ENCODE results near the gene ZNF32. TPM values are rescaled to one million over a fixed set of nuclear protein-coding genes. Genes with fewer than 3 reads are reported as not detected.
A peak's percentile ranks its signal among the peaks of the same experiment; 100 is the strongest.

Gene ZNF32
- total RNA-seq, 2 donors from 2014 or later, result 15.7 to 17.7 TPM

DNA sequence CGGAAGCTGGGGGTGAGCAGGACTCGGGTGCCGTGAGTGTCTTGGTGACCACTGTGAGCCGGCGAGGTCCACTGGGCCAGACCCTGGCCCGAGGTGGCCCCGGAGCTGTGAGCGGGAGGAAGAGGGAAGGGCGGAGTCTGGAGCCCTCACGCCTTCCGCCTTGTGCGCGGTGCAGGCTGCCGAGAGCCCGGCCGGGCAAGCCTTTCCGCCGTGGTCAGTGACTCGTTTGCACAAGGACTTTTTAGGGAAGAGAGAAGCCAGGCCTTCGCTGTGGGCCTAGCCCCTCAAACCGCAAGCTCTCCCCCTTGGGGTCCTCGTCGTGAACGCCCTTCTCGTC, 40.9 kb upstream of the ZNF32 start:
- DNase-seq, result peak; percentile 72
- Histone ChIP-seq H3K36me3 (no peaks in the 10 kb centered on the region), H3K4me3 (peak overlapping the region; percentile 35), H3K9me3 (no peaks in the 10 kb centered on the region), H3K4me1 (no peaks in the 10 kb centered on the region), H3K27me3 (no peaks in the 10 kb centered on the region), H3K9ac (ENCODE audit: low read depth in 2 of 2, low read length in 2 of 2) (peak overlapping the region; percentile 27 to 76), H3K27ac (peak overlapping the region; percentile 5)
- intact Hi-C loops (cut with DNase I), result loop anchor here (5.0 kb wide), 1 partner anchor 698 kb away; the partner anchor contains the start of gene CXCL12
- no peak for TF ChIP-seq CTCF (IDR thresholded peaks at IDR 0.05)

- peak overlapping the region; percentile 27 to 76 for H3K9ac ChIP-seq (ENCODE audit: low read depth in 2 of 2, low read length in 2 of 2)
- no peak for DNase-seq
Observed at GRCh38 chr10:43689007-43689491, 40.4 kb upstream of the ZNF32 start.

DNA sequence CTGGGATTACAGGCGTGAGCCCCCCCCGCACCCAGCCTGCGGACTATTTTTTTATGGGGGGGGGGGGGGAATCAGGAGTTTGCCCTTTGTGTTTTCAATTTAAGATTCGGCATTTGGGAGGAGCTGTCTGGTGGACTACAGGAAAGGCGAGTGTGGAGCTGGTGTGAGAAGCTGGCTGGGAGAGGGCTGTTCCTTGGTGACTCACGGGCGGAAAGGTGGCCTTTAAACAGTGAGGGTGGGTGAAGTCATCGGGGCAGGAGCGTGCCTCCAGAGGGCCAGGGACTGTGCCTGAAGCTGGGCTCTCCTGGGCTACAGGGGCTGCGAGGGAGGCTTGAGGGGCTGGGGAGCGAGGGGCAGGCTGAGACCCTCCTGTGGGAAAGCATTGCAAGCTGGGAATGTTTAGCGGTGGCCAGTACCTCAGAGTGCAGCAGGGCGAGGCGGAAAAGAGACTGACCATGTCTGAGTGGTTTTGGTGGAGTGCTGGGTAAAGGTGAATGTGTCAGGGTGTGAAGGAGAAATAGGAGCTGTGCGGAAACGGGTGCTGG, 39.7 kb upstream of the ZNF32 start:
- DNase-seq, result no peak
- no peaks in the 10 kb centered on the region for H3K4me1 ChIP-seq
- H3K27me3 ChIP-seq, result no peaks in the 10 kb centered on the region
- no peak overlapping the region for H3K9ac ChIP-seq (ENCODE audit: low read depth in 2 of 2, low read length in 2 of 2)
- no peak overlapping the region for H3K27ac ChIP-seq
- H3K9me3 ChIP-seq, result no peaks in the 10 kb centered on the region
- H3K4me3 ChIP-seq, result no peak overlapping the region
- intact Hi-C loops (cut with DNase I), result loop anchor here (5.0 kb wide), 1 partner anchor 699 kb away; the partner anchor contains the start of gene CXCL12
- no peak for TF ChIP-seq CTCF (IDR thresholded peaks at IDR 0.05)
- H3K36me3 ChIP-seq, result no peaks in the 10 kb centered on the region

More at GRCh38 chr10:43689007-43689491, 40.4 kb upstream of the ZNF32 start:
- H3K4me1 ChIP-seq, result no peaks in the 10 kb centered on the region
- intact Hi-C loops (cut with DNase I), result loop anchor here (5.0 kb wide), 1 partner anchor 698 kb away; the partner anchor contains the start of gene CXCL12
- no peak for TF ChIP-seq CTCF (IDR thresholded peaks at IDR 0.05)
- H3K9me3 ChIP-seq, result no peaks in the 10 kb centered on the region
- H3K36me3 ChIP-seq, result no peaks in the 10 kb centered on the region
- H3K4me3 ChIP-seq, result peak overlapping the region; percentile 35
- no peaks in the 10 kb centered on the region for H3K27me3 ChIP-seq
- no peak overlapping the region for H3K27ac ChIP-seq

GRCh38 chr10:43687373-43687772, 38.7 kb upstream of the ZNF32 start:
- no peak for TF ChIP-seq CTCF (IDR thresholded peaks at IDR 0.05)
- no peaks in the 10 kb centered on the region for H3K9me3 ChIP-seq
- no peak overlapping the region for H3K4me3 ChIP-seq
- no peak for DNase-seq
- no peaks in the 10 kb centered on the region for H3K36me3 ChIP-seq
- no peak overlapping the region for H3K9ac ChIP-seq (ENCODE audit: low read depth in 2 of 2, low read length in 2 of 2)
- H3K27ac ChIP-seq, result no peak overlapping the region
- H3K27me3 ChIP-seq, result no peaks in the 10 kb centered on the region
- H3K4me1 ChIP-seq, result no peaks in the 10 kb centered on the region
- intact Hi-C loops (cut with DNase I), result loop anchor here (5.0 kb wide), 1 partner anchor 700 kb away; the partner anchor contains the start of gene CXCL12

GRCh38 chr10:43686414-43686813, 37.7 kb upstream of the ZNF32 start:
- DNase-seq, result no peak

More at GRCh38 chr10:43686414-43686813, 37.7 kb upstream of the ZNF32 start:
- TF ChIP-seq CTCF (IDR thresholded peaks at IDR 0.05), result no peak
- no peaks in the 10 kb centered on the region for H3K9me3 ChIP-seq
- H3K36me3 ChIP-seq, result no peaks in the 10 kb centered on the region
- no peak overlapping the region for H3K27ac ChIP-seq
- H3K4me1 ChIP-seq, result no peaks in the 10 kb centered on the region
- no peak overlapping the region for H3K4me3 ChIP-seq
- H3K9ac ChIP-seq (ENCODE audit: low read depth in 2 of 2, low read length in 2 of 2), result no peak overlapping the region
- intact Hi-C loops (cut with DNase I), result loop anchor here (5.0 kb wide), 1 partner anchor 701 kb away; the partner anchor contains the start of gene CXCL12
- no peaks in the 10 kb centered on the region for H3K27me3 ChIP-seq

Data from colonic mucosa (tissue), 4 donors.